HUES64 (cell line): Measurements from ENCODE around the gene BRMS1L. TPM values are rescaled to one million over a fixed set of nuclear protein-coding genes. Genes with fewer than 3 reads are reported as not detected.
"Not testable (repeated sequence)": the region's sequence is repeated elsewhere in the genome, so short reads cannot be mapped to it uniquely, and the experiment has no call there.

Experiments
- H3K27ac ChIP-seq: 2 replicates; pipeline ENCODE4 v1.7.0; 2013; ENCODE audit warnings: low read depth, low read length, inconsistent platforms
- H3K27me3 ChIP-seq: 2 replicates; pipeline ENCODE4 v1.6.1; 2013; ENCODE audit warnings: mild to moderate bottlenecking, low read length; ENCODE audit not compliant: insufficient read depth
- H3K36me3 ChIP-seq: 2 replicates; pipeline ENCODE4 v1.6.1; 2013; ENCODE audit warnings: mild to moderate bottlenecking, low read length; ENCODE audit not compliant: insufficient read depth
- H3K4me1 ChIP-seq: 2 replicates; pipeline ENCODE4 v1.6.1; 2013; ENCODE audit warnings: mild to moderate bottlenecking, low read length, moderate library complexity; ENCODE audit not compliant: insufficient read depth
- H3K4me3 ChIP-seq: 2 replicates; pipeline ENCODE4 v1.5.1; 2013; ENCODE audit warnings: mild to moderate bottlenecking, low read length, moderate library complexity
- H3K9ac ChIP-seq: 2 replicates; pipeline ENCODE4 v1.6.1; 2013; ENCODE audit warnings: mild to moderate bottlenecking, low read depth, low read length
- H3K9me3 ChIP-seq: 2 replicates; pipeline ENCODE4 v1.6.1; 2013; ENCODE audit warnings: low read depth, low read length; ENCODE audit not compliant: insufficient read depth
- WGBS: fragments of 150-250, 120-280 bp; methylation state at CpG from one replicate; pipeline ENCODE4 v1.1.7; 2013; ENCODE audit warnings: missing lambda C conversion rate; 5-methylcytosine and 5-hydroxymethylcytosine counted together
- polyA plus RNA-seq, 2 experiments: library from polyadenylated mRNA; stranded (reverse); fragments of 50-300 nt; gene quantifications; one replicate each; pipeline ENCODE4 v1.2.3, GENCODE V29; 2013

The BRMS1L gene, protein sequence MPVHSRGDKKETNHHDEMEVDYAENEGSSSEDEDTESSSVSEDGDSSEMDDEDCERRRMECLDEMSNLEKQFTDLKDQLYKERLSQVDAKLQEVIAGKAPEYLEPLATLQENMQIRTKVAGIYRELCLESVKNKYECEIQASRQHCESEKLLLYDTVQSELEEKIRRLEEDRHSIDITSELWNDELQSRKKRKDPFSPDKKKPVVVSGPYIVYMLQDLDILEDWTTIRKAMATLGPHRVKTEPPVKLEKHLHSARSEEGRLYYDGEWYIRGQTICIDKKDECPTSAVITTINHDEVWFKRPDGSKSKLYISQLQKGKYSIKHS
- 12.9 TPM for polyA plus RNA-seq (2013, experiment 1 of 2)
- polyA plus RNA-seq (2013, experiment 2 of 2) = 14.1 TPM

DNA sequence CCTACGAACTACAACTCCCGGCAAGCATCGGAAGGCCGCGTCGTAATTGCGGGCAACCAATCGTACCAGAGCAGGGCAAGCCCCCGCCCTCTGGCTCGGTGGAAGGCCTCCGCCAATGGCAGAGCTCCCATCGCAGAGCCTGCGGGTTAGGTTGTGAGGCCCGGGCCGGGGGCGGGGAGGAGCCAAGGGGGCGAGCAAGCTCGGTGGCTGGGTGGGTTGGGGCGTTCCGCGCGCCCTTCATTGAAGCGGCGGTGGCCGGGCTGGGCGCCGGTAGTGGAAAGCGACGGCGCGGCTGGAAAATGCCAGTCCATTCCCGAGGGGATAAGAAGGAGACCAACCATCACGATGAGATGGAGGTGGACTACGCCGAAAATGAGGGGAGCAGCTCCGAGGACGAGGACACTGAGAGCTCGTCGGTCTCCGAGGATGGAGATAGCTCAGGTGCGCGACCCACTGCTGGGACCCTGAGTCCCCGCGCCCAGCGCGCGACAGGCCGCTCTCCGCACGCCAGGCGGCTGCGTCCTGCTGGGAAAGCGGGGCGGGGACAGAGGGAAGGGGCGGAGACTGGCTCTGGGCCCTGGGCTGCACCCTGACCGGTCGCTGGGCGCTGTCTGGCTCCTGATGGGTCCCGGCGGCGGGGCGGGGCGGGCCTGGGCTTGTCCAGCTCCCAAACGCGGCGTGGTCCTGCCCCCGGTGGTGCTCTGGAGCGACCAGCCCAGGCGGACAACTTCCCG lies at the start of gene BRMS1L:
Gene BRMS1L (plus strand): TSS at position 121 of the 734 bp plus-strand sequence. CDS start 179 bp downstream, at position 300.
- Histone ChIP-seq H3K4me3 (peak within 1 kb of the TSS; percentile 93), H3K9ac (peak within 1 kb of the TSS; percentile 88), H3K4me1 (peaks cover 6% of the 10 kb centered on the region; the same call in 1 of the 2 replicates), H3K27me3 (no peaks in the 10 kb centered on the region), H3K36me3 (peaks cover 5% of the 10 kb centered on the region), H3K27ac (peak within 1 kb of the TSS; percentile 92), H3K9me3 (no peaks in the 10 kb centered on the region)
- WGBS = under 1% methylated on average over 70 of the region's 70 CpGs

DNA sequence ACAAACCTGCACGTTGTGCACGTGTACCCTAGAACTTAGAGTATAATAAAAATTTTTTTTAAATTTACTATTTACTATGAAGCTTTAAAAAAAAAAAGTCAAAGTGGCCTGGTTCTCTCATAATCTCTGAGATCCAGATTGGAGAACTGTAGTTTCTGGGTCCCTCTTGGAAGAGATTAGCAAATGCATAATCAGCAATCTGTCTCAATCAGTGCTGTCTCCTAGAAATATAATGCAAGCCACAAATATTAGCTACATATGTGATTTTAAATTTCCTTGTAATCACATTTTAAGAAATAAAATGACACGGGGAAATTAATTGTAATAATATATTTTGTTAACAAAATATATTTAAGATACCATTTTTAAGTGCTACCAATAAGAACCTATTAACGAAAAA lies 49.3 kb upstream of the BRMS1L start:
- no CpG with 5 or more reads among the region's 4 CpGs for WGBS
- no peak overlapping the region for H3K9ac ChIP-seq
- no peaks in the 10 kb centered on the region for H3K9me3 ChIP-seq

DNA sequence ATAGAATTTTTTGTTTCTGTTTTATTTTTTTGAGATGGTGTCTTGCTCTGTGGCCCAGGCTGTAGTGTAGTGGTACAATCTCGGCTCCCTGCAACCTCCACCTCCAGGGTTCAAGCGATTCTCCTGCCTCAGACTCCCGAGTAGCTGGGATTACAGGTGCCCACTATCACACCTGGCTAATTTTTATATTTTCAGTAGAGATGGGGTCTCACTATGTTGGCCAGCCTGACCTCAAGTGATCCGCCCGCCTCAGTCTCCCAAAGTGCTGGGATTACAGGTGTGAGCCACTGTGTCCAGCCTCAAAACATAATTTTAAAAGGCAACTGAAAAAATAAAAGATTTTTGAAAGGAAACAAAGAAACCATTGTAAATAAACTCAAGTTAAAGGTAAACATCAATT lies 48.6 kb upstream of the BRMS1L start:
- not testable (repeated sequence) for H3K9me3 ChIP-seq, H3K9ac ChIP-seq, H3K27me3 ChIP-seq, H3K4me1 ChIP-seq, H3K4me3 ChIP-seq, H3K27ac ChIP-seq, H3K36me3 ChIP-seq
- WGBS = 91% methylated on average over 4 of the region's 5 CpGs

More for the DNA sequence above, 49.3 kb upstream of the BRMS1L start:
- no peaks in the 10 kb centered on the region for H3K36me3 ChIP-seq
- no peak overlapping the region for H3K27ac ChIP-seq
- no peaks in the 10 kb centered on the region for H3K27me3 ChIP-seq
- H3K4me3 ChIP-seq = no peak overlapping the region
- no peaks in the 10 kb centered on the region for H3K4me1 ChIP-seq

DNA sequence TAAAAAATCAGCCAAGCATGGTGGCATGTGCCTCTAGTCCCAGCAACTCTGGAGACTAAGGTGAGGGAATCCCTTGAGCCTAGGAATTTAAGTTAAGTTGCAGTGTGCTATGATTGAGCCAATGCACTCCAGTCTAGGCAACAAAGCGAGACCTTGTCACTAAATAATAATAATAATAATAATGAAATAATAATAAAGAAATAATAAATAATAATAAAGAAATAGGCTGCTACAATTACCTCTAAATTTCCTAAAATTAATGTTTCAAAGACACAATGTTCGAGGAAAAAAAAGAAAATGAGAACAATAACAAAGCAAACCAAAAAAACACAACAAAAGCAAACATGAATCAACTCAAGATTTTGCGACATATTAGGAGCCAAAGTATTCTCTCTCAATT lies 46.8 kb upstream of the BRMS1L start:
- H3K9ac ChIP-seq = no peak overlapping the region
- 96% methylated on average over 2 of the region's 3 CpGs for WGBS
- H3K36me3 ChIP-seq = no peaks in the 10 kb centered on the region
- H3K27ac ChIP-seq = no peak overlapping the region
- no peak overlapping the region for H3K4me3 ChIP-seq
- H3K4me1 ChIP-seq = no peaks in the 10 kb centered on the region
- H3K27me3 ChIP-seq = no peaks in the 10 kb centered on the region
- no peaks in the 10 kb centered on the region for H3K9me3 ChIP-seq

DNA sequence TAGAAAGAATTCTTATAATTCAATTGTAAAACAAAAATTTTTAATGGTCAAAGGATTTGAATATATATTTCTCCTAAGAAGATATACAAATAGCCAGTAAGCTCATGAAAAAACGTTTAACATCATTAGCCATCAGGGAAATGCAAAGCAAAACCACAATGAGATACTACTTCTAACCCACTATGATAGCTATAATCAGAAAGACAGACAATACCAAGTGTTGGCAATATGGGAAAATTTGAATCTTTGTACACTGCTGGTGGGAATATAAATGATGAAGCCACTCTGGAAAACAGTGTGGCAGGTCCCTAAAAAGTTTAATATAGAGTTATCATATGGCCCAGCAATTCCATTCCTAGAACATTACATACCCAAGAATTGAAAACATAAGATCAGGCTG lies 42.4 kb upstream of the BRMS1L start:
- no peaks in the 10 kb centered on the region for H3K4me1 ChIP-seq
- 86% methylated on average over 1 of the region's 1 CpG for WGBS
- no peaks in the 10 kb centered on the region for H3K27me3 ChIP-seq
- H3K9me3 ChIP-seq = no peaks in the 10 kb centered on the region
- no peak overlapping the region for H3K9ac ChIP-seq
- no peaks in the 10 kb centered on the region for H3K36me3 ChIP-seq
- H3K4me3 ChIP-seq = no peak overlapping the region
- no peak overlapping the region for H3K27ac ChIP-seq

DNA sequence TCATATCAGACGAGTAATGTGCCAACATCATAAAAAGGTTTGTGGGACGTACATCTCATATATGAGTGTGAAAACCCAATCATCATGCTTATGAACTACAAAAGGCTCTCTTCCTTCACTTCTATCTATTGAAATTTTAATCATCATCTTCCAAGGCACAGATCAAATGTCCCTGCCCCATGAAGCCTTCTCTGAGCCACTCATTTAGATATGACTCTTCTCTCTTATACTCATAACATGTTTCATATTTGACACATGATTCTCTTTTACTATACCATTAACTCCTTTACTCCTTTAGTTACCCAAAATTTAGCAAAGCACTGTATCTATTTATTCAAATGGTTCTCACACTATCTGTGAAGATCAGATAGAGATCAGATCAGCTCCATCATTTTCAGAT lies 39.3 kb upstream of the BRMS1L start:
- no peak overlapping the region for H3K9ac ChIP-seq
- no peaks in the 10 kb centered on the region for H3K9me3 ChIP-seq
- no peaks in the 10 kb centered on the region for H3K27me3 ChIP-seq
- H3K4me3 ChIP-seq = no peak overlapping the region
- 91% methylated on average over 2 of the region's 2 CpGs for WGBS
- H3K4me1 ChIP-seq = no peaks in the 10 kb centered on the region
- H3K36me3 ChIP-seq = no peaks in the 10 kb centered on the region
- H3K27ac ChIP-seq = no peak overlapping the region

DNA sequence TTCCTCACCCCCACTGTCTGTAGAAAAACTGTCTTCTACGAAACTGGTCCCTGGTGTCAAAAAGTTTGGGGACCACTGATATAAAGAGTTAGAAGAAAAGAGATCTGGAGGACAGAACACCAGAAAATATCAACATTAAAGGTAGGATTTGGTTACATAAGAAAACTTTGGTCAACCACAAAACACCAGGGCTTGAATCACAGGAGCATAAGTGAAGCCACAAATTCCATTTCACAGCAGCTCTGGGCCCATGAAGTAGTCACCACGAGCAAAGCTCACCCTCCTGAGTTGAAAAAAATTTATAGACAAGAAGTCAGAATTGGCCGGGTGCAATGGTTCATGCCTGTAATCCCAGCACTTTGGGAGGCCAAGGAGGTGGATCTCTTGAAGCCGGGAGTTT lies 36.5 kb upstream of the BRMS1L start:
- Histone ChIP-seq H3K9ac (no peak overlapping the region), H3K27ac (no peak overlapping the region), H3K9me3 (no peaks in the 10 kb centered on the region), H3K4me1 (no peaks in the 10 kb centered on the region), H3K27me3 (no peaks in the 10 kb centered on the region), H3K4me3 (no peak overlapping the region), H3K36me3 (no peaks in the 10 kb centered on the region)
- 93% methylated on average over 4 of the region's 4 CpGs for whole genome bisulfite sequencing

DNA sequence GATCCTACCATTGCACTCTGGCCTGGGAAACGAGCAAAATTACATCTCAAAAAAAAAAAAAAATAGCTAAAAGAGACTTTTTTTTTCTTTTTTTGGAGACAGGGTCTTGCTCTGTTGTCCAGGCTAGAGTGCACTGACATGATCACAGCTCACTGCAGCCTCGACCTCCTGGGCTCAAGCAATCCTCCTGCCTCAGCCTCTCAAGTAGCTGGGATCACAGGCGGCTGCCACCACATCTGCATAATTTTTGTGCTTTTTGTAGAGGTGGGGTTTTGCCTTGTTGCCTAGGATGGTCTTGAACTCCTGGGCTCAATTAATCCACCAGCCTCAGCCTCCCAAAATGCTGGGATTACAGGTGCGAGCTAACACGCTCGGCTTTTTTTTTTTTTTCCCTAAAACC lies 28.3 kb upstream of the BRMS1L start:
- Histone ChIP-seq H3K9me3 (no peaks in the 10 kb centered on the region), H3K27ac (no peak overlapping the region), H3K9ac (no peak overlapping the region), H3K4me1 (no peaks in the 10 kb centered on the region), H3K36me3 (no peaks in the 10 kb centered on the region), H3K27me3 (no peaks in the 10 kb centered on the region), H3K4me3 (no peak overlapping the region)
- 95% methylated on average over 6 of the region's 6 CpGs for WGBS

DNA sequence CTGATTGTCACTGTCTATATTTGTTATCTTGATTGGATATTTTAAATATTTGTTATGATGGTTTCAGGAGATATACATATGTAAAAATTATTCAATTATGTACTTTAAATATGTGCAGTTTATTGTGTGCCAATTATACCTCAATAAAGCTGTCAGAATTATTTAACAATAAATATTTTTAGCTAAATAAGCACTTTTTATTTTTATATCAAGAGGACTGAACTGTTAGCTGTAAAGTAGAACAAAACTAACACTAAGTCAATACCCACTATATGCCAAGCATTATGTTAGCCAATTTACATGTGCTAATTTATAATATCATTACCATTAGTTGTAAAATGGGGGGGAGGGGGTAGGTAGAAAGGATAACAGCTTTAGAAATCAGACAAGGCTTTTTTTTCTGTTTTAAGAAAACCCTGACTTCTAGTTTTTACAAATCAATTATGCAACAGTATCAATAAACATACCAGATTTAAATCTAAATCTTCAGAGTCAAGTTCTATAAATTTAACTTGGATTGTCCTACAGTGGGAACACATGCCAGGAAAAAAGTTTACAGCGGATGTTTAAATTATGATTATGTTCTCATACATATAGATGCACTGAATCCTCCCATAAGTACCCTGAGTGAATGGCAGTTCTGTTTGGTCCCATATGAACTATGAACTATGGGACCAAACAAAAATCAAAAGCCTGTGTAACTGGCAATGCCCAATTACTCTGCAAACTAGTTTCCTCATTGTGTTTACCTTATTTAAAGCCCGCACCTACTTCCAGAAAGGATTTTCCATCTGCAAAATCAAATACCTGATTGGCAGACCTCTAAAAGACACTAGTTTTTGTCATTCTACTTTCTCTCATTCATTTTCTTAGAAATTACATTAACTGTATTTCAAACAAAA lies 19.9 kb upstream of the BRMS1L start:
- H3K27me3 ChIP-seq = no peaks in the 10 kb centered on the region
- H3K27ac ChIP-seq = no peak overlapping the region
- no peak overlapping the region for H3K4me3 ChIP-seq
- H3K36me3 ChIP-seq = no peaks in the 10 kb centered on the region
- H3K4me1 ChIP-seq = peaks cover 15% of the 10 kb centered on the region
- H3K9me3 ChIP-seq = no peaks in the 10 kb centered on the region
- H3K9ac ChIP-seq = no peak overlapping the region
- 93% methylated on average over 1 of the region's 2 CpGs for WGBS

DNA sequence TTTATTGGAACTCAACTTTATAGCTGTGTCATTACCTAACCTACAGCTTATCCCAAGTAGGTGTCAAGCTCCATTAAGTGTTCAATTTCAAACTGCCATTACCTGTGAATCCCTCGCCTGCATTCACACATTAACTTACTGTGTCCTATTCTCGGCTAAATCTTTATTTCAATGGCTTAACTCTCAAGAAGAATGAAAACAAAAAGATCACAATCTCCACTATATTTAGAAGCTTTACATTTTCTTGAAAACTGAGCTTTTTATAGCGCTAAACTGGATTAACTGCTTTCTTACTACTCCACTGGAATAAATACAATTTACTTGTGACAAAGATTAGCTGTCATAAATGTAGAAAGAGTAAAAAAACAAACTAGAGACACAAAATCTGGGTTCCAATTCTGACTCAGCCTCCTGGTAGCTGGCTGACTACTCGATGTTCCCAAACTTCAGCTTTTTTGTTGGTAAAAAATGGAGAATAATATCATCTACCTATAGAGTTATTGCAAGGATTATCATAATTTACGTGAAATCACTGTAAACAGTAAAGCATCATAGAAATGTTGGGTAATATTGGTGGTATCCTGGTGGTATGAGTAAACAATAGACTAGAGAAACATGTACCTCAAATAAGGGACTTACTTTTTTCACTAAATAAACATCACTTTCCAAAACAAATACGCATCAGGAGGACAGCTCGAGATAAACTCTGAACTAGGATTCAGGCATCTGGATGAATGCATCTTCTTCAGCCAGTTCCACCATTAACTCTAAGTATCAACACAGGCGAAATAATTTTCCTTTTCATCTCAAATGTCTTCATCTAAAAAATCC lies 18.8 kb upstream of the BRMS1L start:
- H3K27me3 ChIP-seq = no peaks in the 10 kb centered on the region
- no peak overlapping the region for H3K27ac ChIP-seq
- no peaks in the 10 kb centered on the region for H3K9me3 ChIP-seq
- WGBS = 84% methylated on average over 7 of the region's 8 CpGs
- peaks cover 15% of the 10 kb centered on the region for H3K4me1 ChIP-seq
- H3K4me3 ChIP-seq = peak overlapping the region; percentile 96
- H3K36me3 ChIP-seq = no peaks in the 10 kb centered on the region
- no peak overlapping the region for H3K9ac ChIP-seq
